Panc1 (cell line): Measurements from ENCODE around the gene CDC16. TPM values are rescaled to one million over a fixed set of nuclear protein-coding genes. Genes with fewer than 3 reads are reported as not detected.
"Not testable (repeated sequence)": the region's sequence is repeated elsewhere in the genome, so short reads cannot be mapped to it uniquely, and the experiment has no call there.

ENCODE experiments used
- ATAC-seq: fragments of 200-7000 bp; cut with Tn5 transposase; 2 replicates; pipeline ENCODE4 v1.9.1; 2020; ENCODE audit warnings: mild to moderate bottlenecking, moderate library complexity
- BruUV-seq: library from RNA; stranded (reverse); fragments of 400-500 nt; replicated peaks from 2 replicates; lab custom pipeline; 2021; lab: Mats Ljungman, UMichigan
- CTCF ChIA-PET: fragments of 300-600 bp; sonication (Branson Sonifier 250); formaldehyde crosslinking; loops from one replicate; lab custom pipeline; 2022; ENCODE audit warnings: antibody characterized with exemption; lab: Charles Lee
- POLR2A ChIA-PET: fragments of 300-600 bp; sonication (Branson Sonifier 250); formaldehyde crosslinking; loops from one replicate; lab custom pipeline; 2022; ENCODE audit warnings: antibody characterized with exemption; lab: Charles Lee
- DNase-seq: peaks from one replicate; pipeline ENCODE4 v3.0.0-alpha.2; 2010; ENCODE audit warnings: low read depth, low spot score
- H3K27ac ChIP-seq: 2 replicates; pipeline ENCODE4 v1.5.1; 2011; ENCODE audit warnings: mild to moderate bottlenecking, low read length, inconsistent platforms
- H3K27me3 ChIP-seq: fragments of 200-500 bp; sonication (Bioruptor generic); 2 replicates; pipeline ENCODE4 v1.6.0; 2014; ENCODE audit warnings: low read length, inconsistent platforms; ENCODE audit not compliant: control insufficient read depth, insufficient read depth
- H3K36me3 ChIP-seq: fragments of 200-500 bp; sonication (Bioruptor generic); 2 replicates; pipeline ENCODE4 v1.5.1; 2014; ENCODE audit warnings: inconsistent platforms, mild to moderate bottlenecking, low read length, moderate library complexity; ENCODE audit not compliant: control insufficient read depth, insufficient read depth
- H3K4me1 ChIP-seq: 2 replicates; pipeline ENCODE4 v1.5.1; 2011; ENCODE audit warnings: inconsistent platforms, mild to moderate bottlenecking, low read length, moderate library complexity; ENCODE audit not compliant: control insufficient read depth, insufficient read depth
- H3K4me3 ChIP-seq, 2 experiments: 2 replicates each; pipeline ENCODE4 v1.5.1; 2011 to 2012; ENCODE audit warnings: low read depth in 2 of 2, low read length in 2 of 2, mild to moderate bottlenecking in 2 of 2, inconsistent platforms in 1 of 2, moderate library complexity in 1 of 2
- H3K9me3 ChIP-seq: fragments of 200-500 bp; sonication (Bioruptor generic); 2 replicates; pipeline ENCODE4 v1.5.1; 2014; ENCODE audit warnings: low read depth, mild to moderate bottlenecking, inconsistent platforms, low read length, moderate library complexity; ENCODE audit not compliant: control insufficient read depth, insufficient read depth
- POLR2AphosphoS5 ChIP-seq: IDR thresholded peaks from 2 replicates; pipeline ENCODE4 v1.6.1; 2012; ENCODE audit warnings: mild to moderate bottlenecking, low read depth, low read length, moderate library complexity
- SIN3A ChIP-seq: IDR thresholded peaks from 2 replicates; pipeline ENCODE4 v1.6.1; 2012; ENCODE audit warnings: low read depth, mild to moderate bottlenecking, low read length, moderate library complexity, borderline replicate concordance; ENCODE audit not compliant: insufficient read depth
- TCF7L2 ChIP-seq: IDR thresholded peaks from 2 replicates; pipeline ENCODE4 v1.6.1; 2011; ENCODE audit warnings: mild to moderate bottlenecking, low read depth, low read length, inconsistent platforms
- in situ Hi-C: cut with HindIII; loops from 2 replicates; pipeline ENCODE4 v1.10.0; 2016; ENCODE audit warnings: low sequenced_read_pairs, low pct_unique_long_range_greater_than_20kb
- intact Hi-C: fragments of 100-400 bp; cut with micrococcal nuclease; formaldehyde crosslinking; loops from one replicate; pipeline ENCODE4 v1.10.0; 2022; ENCODE audit not compliant: unreplicated experiment
- total RNA-seq: library from RNA; stranded (reverse); gene quantifications from one replicate; pipeline ENCODE4 v1.2.1, GENCODE V29; 2021; ENCODE audit not compliant: unreplicated experiment
- TF ChIP-seq, protein P1 (sequence below), 2 experiments: IDR thresholded peaks; 2 replicates each; pipeline ENCODE4 v1.6.1; 2011 to 2012; ENCODE audit warnings: low read depth in 2 of 2, control low read depth in 1 of 2, low read length in 1 of 2, mild to moderate bottlenecking in 1 of 2, moderate library complexity in 1 of 2; ENCODE audit not compliant: insufficient read depth in 1 of 2
- TF ChIP-seq, protein P2 (sequence below): fragments of 450-650 bp; IDR thresholded peaks from 2 replicates; pipeline ENCODE4 v1.5.1; 2017; ENCODE audit warnings: mild to moderate bottlenecking

The CDC16 gene
- total RNA-seq, 1 experiment from 2014 or later: 51.8 TPM

DNA sequence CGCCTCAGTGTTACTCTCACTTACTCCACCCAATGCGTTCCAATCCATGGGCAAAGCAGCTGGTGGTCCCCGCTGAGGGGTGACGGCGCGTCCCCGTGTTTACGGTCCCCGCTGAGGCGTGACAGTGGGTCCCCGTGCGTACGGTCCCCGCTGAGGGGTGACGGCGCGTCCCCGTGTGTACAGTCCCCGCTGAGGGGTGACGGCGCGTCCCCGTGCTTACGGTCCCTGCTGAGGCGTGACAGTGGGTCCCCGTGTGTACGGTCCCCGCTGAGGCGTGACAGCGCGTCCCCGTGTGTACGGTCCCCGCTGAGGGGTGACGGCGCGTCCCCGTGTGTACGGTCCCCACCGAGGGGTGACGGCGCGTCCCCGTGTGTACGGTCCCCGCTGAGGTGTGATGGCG lies 36.1 kb upstream of the CDC16 start:
- POLR2A ChIA-PET: no interaction called here
- intact Hi-C loops: no loop called here

GRCh38 chr13:114199526-114199925 lies 35.2 kb upstream of the CDC16 start:
- H3K27ac ChIP-seq, ATAC-seq, POLR2A ChIA-PET, BruUV-seq, DNase-seq, intact Hi-C loops, CTCF ChIA-PET, H3K27me3 ChIP-seq, H3K9me3 ChIP-seq, H3K4me3 ChIP-seq, in situ Hi-C loops, H3K4me1 ChIP-seq, H3K36me3 ChIP-seq: not testable (repeated sequence)

More for the DNA sequence above, 36.1 kb upstream of the CDC16 start:
- no TSS peak for BruUV-seq
- no peaks in the 10 kb centered on the region for H3K36me3 ChIP-seq
- TF ChIP-seq, protein P1, sequence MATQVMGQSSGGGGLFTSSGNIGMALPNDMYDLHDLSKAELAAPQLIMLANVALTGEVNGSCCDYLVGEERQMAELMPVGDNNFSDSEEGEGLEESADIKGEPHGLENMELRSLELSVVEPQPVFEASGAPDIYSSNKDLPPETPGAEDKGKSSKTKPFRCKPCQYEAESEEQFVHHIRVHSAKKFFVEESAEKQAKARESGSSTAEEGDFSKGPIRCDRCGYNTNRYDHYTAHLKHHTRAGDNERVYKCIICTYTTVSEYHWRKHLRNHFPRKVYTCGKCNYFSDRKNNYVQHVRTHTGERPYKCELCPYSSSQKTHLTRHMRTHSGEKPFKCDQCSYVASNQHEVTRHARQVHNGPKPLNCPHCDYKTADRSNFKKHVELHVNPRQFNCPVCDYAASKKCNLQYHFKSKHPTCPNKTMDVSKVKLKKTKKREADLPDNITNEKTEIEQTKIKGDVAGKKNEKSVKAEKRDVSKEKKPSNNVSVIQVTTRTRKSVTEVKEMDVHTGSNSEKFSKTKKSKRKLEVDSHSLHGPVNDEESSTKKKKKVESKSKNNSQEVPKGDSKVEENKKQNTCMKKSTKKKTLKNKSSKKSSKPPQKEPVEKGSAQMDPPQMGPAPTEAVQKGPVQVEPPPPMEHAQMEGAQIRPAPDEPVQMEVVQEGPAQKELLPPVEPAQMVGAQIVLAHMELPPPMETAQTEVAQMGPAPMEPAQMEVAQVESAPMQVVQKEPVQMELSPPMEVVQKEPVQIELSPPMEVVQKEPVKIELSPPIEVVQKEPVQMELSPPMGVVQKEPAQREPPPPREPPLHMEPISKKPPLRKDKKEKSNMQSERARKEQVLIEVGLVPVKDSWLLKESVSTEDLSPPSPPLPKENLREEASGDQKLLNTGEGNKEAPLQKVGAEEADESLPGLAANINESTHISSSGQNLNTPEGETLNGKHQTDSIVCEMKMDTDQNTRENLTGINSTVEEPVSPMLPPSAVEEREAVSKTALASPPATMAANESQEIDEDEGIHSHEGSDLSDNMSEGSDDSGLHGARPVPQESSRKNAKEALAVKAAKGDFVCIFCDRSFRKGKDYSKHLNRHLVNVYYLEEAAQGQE (IDR thresholded peaks at IDR 0.05; ENCODE audit: insufficient read depth in 1 of 2, low read depth in 2 of 2, low read length in 1 of 2): no peak
- TF ChIP-seq SIN3A (no peak), POLR2AphosphoS5 (no peak), TCF7L2 (no peak)
- TF ChIP-seq, protein P2, sequence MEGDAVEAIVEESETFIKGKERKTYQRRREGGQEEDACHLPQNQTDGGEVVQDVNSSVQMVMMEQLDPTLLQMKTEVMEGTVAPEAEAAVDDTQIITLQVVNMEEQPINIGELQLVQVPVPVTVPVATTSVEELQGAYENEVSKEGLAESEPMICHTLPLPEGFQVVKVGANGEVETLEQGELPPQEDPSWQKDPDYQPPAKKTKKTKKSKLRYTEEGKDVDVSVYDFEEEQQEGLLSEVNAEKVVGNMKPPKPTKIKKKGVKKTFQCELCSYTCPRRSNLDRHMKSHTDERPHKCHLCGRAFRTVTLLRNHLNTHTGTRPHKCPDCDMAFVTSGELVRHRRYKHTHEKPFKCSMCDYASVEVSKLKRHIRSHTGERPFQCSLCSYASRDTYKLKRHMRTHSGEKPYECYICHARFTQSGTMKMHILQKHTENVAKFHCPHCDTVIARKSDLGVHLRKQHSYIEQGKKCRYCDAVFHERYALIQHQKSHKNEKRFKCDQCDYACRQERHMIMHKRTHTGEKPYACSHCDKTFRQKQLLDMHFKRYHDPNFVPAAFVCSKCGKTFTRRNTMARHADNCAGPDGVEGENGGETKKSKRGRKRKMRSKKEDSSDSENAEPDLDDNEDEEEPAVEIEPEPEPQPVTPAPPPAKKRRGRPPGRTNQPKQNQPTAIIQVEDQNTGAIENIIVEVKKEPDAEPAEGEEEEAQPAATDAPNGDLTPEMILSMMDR: no peak
- ATAC-seq (no peak), DNase-seq (no peak)
- no peaks in the 10 kb centered on the region for H3K27me3 ChIP-seq
- in situ Hi-C loops: no loop called here
- CTCF ChIA-PET: no interaction called here
- no peak overlapping the region for H3K4me3 ChIP-seq
- no peak overlapping the region for H3K27ac ChIP-seq
- no peaks in the 10 kb centered on the region for H3K4me1 ChIP-seq
- H3K9me3 ChIP-seq: no peaks in the 10 kb centered on the region

- in situ Hi-C loops: no loop called here
- Histone ChIP-seq H3K27me3 (no peaks in the 10 kb centered on the region), H3K9me3 (no peaks in the 10 kb centered on the region), H3K4me3 (no peak overlapping the region), H3K36me3 (no peaks in the 10 kb centered on the region), H3K27ac (no peak overlapping the region), H3K4me1 (no peaks in the 10 kb centered on the region)
- DNase-seq (no peak), ATAC-seq (no peak)
- CTCF ChIA-PET: no interaction called here
- POLR2A ChIA-PET: no interaction called here
- no TSS peak for BruUV-seq
- intact Hi-C loops: no loop called here
- TF ChIP-seq TCF7L2: no peak
- TF ChIP-seq, protein P2: no peak
- TF ChIP-seq, protein P1 (IDR thresholded peaks at IDR 0.05; ENCODE audit: insufficient read depth in 1 of 2, low read depth in 2 of 2, low read length in 1 of 2): no peak
- TF ChIP-seq POLR2AphosphoS5: no peak
- no peak for TF ChIP-seq SIN3A
These were observed 34.7 kb upstream of the CDC16 start for GRCh38 chr13:114199954-114200353.
